Right atrium auricular region (tissue), 2 donors: Measurements from ENCODE around the gene ACVR2B. TPM values are rescaled to one million over a fixed set of nuclear protein-coding genes. Genes with fewer than 3 reads are reported as not detected.

Experiments
- DNase-seq: peaks from one replicate; pipeline ENCODE4 v3.0.0-alpha.2; 2019; ENCODE audit warnings: low spot score
- H3K27ac ChIP-seq, 2 donors: fragments of 200-600 bp; sonication (generic); 1 replicate in 1 of 2; 2 replicates in 1 of 2; pipeline ENCODE4 v1.5.1; 2016 to 2019
- H3K27me3 ChIP-seq, 2 donors: fragments of 200-600 bp; sonication (generic); one replicate each; pipeline versions ENCODE4 v1.5.1 to v1.6.0; 2017 to 2019
- H3K36me3 ChIP-seq: fragments of 200-600 bp; sonication (generic); one replicate; pipeline ENCODE4 v1.5.1; 2016
- H3K4me1 ChIP-seq, 2 donors: fragments of 200-600 bp; sonication (generic); one replicate each; pipeline versions ENCODE4 v1.5.1 to v1.6.0; 2017 to 2019
- H3K4me3 ChIP-seq, 2 donors: fragments of 200-600 bp; sonication (generic); 1 replicate in 1 of 2; 2 replicates in 1 of 2; pipeline ENCODE4 v1.5.1; 2017 to 2019; ENCODE audit warnings: mild to moderate bottlenecking in 1 of 2, moderate library complexity in 1 of 2
- H3K9me3 ChIP-seq, 2 donors: fragments of 200-600 bp; sonication (generic); one replicate each; pipeline ENCODE4 v1.5.1; 2019
- CTCF ChIP-seq, 2 donors: fragments of 200-600 bp; sonication (generic); IDR thresholded peaks; one replicate each; pipeline ENCODE4 v1.5.1; 2019; ENCODE audit warnings: antibody characterized with exemption in 2 of 2
- total RNA-seq, 2 donors: library from RNA; depleted of rRNA; stranded (reverse); fragments of >200 nt; gene quantifications; one replicate each; pipeline ENCODE4 v1.1.0, GENCODE V29; 2016

ACVR2B gene
- total RNA-seq, 2 donors from 2014 or later: 3.9 to 6.0 TPM

- peaks cover 77% of the 10 kb centered on the region for H3K36me3 ChIP-seq
- no peak overlapping the region for H3K27ac ChIP-seq
- no peaks in the 10 kb centered on the region for H3K9me3 ChIP-seq
- DNase-seq: no peak
- no peaks in the 10 kb centered on the region for H3K4me1 ChIP-seq
- H3K4me3 ChIP-seq: no peak overlapping the region
- no peaks in the 10 kb centered on the region for H3K27me3 ChIP-seq
- TF ChIP-seq CTCF (IDR thresholded peaks at IDR 0.05): no peak
Measured at GRCh38 chr3:38507120-38507519, 53.4 kb downstream of the ACVR2B start.

DNA sequence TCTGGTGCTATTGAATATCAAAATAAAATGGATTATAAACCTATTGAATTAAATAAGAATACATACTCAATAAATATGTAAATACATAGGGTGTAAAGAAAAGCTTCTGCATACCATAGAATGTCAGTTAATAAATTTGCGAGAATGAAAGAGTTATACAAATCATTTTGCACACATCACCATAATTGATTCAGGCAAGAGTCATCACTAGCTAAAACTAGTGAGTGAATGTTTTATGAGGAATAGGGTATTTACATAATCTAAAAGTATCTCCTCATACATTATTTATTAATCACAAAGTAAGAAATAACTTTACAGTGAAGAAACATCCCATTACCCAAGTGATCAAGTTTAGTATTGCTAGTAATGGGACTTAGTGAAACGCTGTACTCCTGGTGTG lies 56.0 kb downstream of the ACVR2B start:
- TF ChIP-seq CTCF (IDR thresholded peaks at IDR 0.05): no peak

DNA sequence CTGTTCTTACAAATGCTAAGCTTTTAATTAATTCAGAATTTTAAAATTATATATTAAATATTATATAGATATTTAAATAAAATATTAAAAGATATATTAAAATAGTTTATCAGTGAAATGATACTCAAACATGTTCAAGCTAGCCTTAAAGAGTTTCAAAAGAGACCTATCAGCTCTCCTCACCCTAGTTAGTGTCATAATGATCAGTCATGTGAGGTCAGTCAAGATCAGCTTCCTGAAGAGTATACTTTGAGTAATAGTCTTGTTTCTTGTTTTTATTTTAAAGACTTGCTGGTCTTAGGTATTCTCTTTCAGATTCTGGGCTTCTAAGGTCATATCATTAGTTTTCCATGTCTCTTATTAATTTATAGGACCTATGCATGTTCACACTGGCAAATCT lies 56.9 kb downstream of the ACVR2B start:
- Histone ChIP-seq H3K4me3 (no peak overlapping the region), H3K36me3 (peaks cover 75% of the 10 kb centered on the region), H3K4me1 (no peaks in the 10 kb centered on the region), H3K27ac (no peak overlapping the region), H3K9me3 (no peaks in the 10 kb centered on the region), H3K27me3 (no peaks in the 10 kb centered on the region)
- TF ChIP-seq CTCF (IDR thresholded peaks at IDR 0.05): no peak
- no peak for DNase-seq

More for the DNA sequence above, 56.0 kb downstream of the ACVR2B start:
- H3K9me3 ChIP-seq: no peaks in the 10 kb centered on the region
- no peak overlapping the region for H3K4me3 ChIP-seq
- no peaks in the 10 kb centered on the region for H3K27me3 ChIP-seq
- no peaks in the 10 kb centered on the region for H3K4me1 ChIP-seq
- H3K36me3 ChIP-seq: peaks cover 75% of the 10 kb centered on the region
- no peak overlapping the region for H3K27ac ChIP-seq
- DNase-seq: no peak

DNA sequence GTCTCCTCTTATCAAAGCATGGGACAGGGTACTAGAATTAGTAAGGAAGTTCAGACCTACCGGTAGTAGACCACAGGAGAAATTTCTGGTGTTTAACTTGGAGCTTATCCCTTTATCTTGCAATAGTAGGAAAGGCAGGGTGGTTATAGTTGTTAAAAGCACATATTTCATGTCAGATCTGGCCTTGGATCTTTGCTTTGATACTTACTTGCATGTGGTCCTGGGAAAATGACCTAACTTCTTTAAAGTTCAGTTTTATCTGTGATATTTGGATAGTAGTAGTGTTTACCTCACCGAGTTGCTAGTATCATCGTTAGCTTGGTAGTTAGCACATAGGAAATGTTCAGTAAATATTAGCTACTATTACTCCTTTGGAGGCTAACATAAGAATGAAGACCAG lies 57.9 kb downstream of the ACVR2B start:
- H3K4me1 ChIP-seq: no peaks in the 10 kb centered on the region
- H3K36me3 ChIP-seq: peaks cover 77% of the 10 kb centered on the region
- no peak for DNase-seq
- peaks cover 0 to 4% of the 10 kb centered on the region in 2 donors for H3K9me3 ChIP-seq
- H3K27ac ChIP-seq: no peak overlapping the region
- H3K4me3 ChIP-seq: no peak overlapping the region
- H3K27me3 ChIP-seq: no peaks in the 10 kb centered on the region
- TF ChIP-seq CTCF (IDR thresholded peaks at IDR 0.05): no peak

GRCh38 chr3:38515367-38515766 lies 61.7 kb downstream of the ACVR2B start:
- H3K27ac ChIP-seq: no peak overlapping the region
- no peak overlapping the region for H3K4me3 ChIP-seq
- peaks cover 0 to 8% of the 10 kb centered on the region in 2 donors for H3K9me3 ChIP-seq
- no peak for DNase-seq
- H3K36me3 ChIP-seq: peaks cover 48% of the 10 kb centered on the region
- peaks cover 0 to 8% of the 10 kb centered on the region in 2 donors for H3K4me1 ChIP-seq
- no peaks in the 10 kb centered on the region for H3K27me3 ChIP-seq
- no peak for TF ChIP-seq CTCF (IDR thresholded peaks at IDR 0.05)

DNA sequence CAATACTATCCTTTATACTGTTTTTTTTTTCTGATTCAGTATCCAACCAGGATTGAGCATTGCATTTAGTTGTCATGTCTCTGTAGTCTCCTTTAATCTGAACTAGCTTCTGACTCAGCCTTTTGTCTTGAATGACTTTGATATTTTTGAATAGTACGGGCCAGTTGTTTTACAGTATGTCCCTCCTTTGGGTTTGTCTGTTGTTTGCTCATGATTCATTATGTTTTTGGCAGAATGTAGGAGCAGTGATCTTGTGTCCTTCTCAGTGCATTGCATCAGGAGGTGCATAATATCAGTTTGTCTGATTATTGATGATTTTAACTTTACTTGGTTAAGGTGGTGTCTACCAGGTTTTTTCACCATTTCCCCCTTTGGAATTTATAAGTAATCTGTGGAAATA lies 63.0 kb downstream of the ACVR2B start:
- H3K4me1 ChIP-seq: peaks cover 0 to 14% of the 10 kb centered on the region in 2 donors
- no peak overlapping the region for H3K27ac ChIP-seq
- no peak overlapping the region for H3K4me3 ChIP-seq
- H3K36me3 ChIP-seq: peaks cover 39% of the 10 kb centered on the region
- TF ChIP-seq CTCF (IDR thresholded peaks at IDR 0.05): no peak
- no peak for DNase-seq
- no peaks in the 10 kb centered on the region for H3K27me3 ChIP-seq
- H3K9me3 ChIP-seq: peaks cover 0 to 8% of the 10 kb centered on the region in 2 donors
